A673 (cell line): ENCODE results near the gene SLC39A9. TPM values are rescaled to one million over a fixed set of nuclear protein-coding genes. Genes with fewer than 3 reads are reported as not detected.

ENCODE experiments used
- BruUV-seq: library from RNA; stranded (reverse); fragments of 400-500 nt; replicated peaks from 2 replicates; lab custom pipeline; 2021; lab: Mats Ljungman, UMichigan
- CTCF ChIA-PET: fragments of 300-600 bp; sonication (Branson Sonifier 250); formaldehyde crosslinking; loops from one replicate; lab custom pipeline; 2022; ENCODE audit warnings: antibody characterized with exemption; lab: Charles Lee
- POLR2A ChIA-PET: fragments of 300-600 bp; sonication (Branson Sonifier 250); formaldehyde crosslinking; loops from one replicate; lab custom pipeline; 2022; ENCODE audit warnings: antibody characterized with exemption; ENCODE audit not compliant: low non-redundant PET; lab: Charles Lee
- DNase-seq: peaks from one replicate; pipeline ENCODE4 v3.0.0-alpha.2; 2015; ENCODE audit warnings: low spot score
- H3K27ac ChIP-seq: fragments of 200-600 bp; sonication (generic); 2 replicates; pipeline ENCODE4 v1.5.1; 2016; ENCODE audit warnings: mixed run types, low read depth, mild to moderate bottlenecking, mixed read lengths, antibody characterized with exemption, low read length; ENCODE audit not compliant: poor library complexity, severe bottlenecking
- H3K27me3 ChIP-seq: fragments of 200-600 bp; sonication (generic); replicated peaks from 2 replicates; pipeline ENCODE4 v1.6.1; 2017; ENCODE audit warnings: mixed run types, low read depth, mild to moderate bottlenecking, mixed read lengths, antibody characterized with exemption, low read length; ENCODE audit not compliant: insufficient read depth, poor library complexity
- H3K36me3 ChIP-seq: fragments of 200-600 bp; sonication (generic); 2 replicates; pipeline ENCODE4 v1.6.1; 2016; ENCODE audit warnings: mixed run types, mild to moderate bottlenecking, mixed read lengths, antibody characterized with exemption, low read length; ENCODE audit not compliant: insufficient read depth, poor library complexity, severe bottlenecking
- H3K4me1 ChIP-seq: fragments of 200-600 bp; sonication (generic); 2 replicates; pipeline ENCODE4 v1.6.1; 2017; ENCODE audit warnings: mixed run types, mild to moderate bottlenecking, mixed read lengths, antibody characterized with exemption, low read length; ENCODE audit not compliant: insufficient read depth, poor library complexity, severe bottlenecking
- H3K4me3 ChIP-seq: fragments of 200-600 bp; sonication (generic); 2 replicates; pipeline ENCODE4 v1.5.1; 2016; ENCODE audit warnings: low read depth, mixed run types, mild to moderate bottlenecking, mixed read lengths, low read length; ENCODE audit not compliant: poor library complexity, severe bottlenecking
- H3K9me3 ChIP-seq: fragments of 200-600 bp; sonication (generic); 2 replicates; pipeline ENCODE4 v1.6.1; 2016; ENCODE audit warnings: mixed run types, low read depth, mild to moderate bottlenecking, mixed read lengths, antibody characterized with exemption, low read length; ENCODE audit not compliant: poor library complexity, severe bottlenecking
- CTCF ChIP-seq: fragments of 300-800, 200-600 bp; sonication (generic); conservative IDR thresholded peaks from 2 replicates; pipeline ENCODE4 v1.5.1; 2017; ENCODE audit warnings: low read depth, mild to moderate bottlenecking, antibody characterized with exemption, low read length, moderate library complexity, mixed read lengths
- EZH2 ChIP-seq: fragments of 200-600 bp; sonication (generic); IDR thresholded peaks from 2 replicates; pipeline ENCODE4 v1.6.1; 2017; ENCODE audit warnings: borderline replicate concordance, low read depth, mild to moderate bottlenecking, mixed read lengths, antibody characterized with exemption, low read length; ENCODE audit not compliant: poor library complexity, severe bottlenecking
- intact Hi-C: fragments of 100-400 bp; cut with micrococcal nuclease; formaldehyde crosslinking; loops from one replicate; pipeline ENCODE4 v1.10.0; 2022; ENCODE audit not compliant: unreplicated experiment
- total RNA-seq: library from RNA; stranded (reverse); gene quantifications from 2 replicates; pipeline ENCODE4 v1.2.3, GENCODE V29; 2021

Gene SLC39A9
- total RNA-seq, 1 experiment from 2014 or later: 59.2 TPM

- no peaks in the 10 kb centered on the region for H3K4me1 ChIP-seq
- POLR2A ChIA-PET: no interaction called here
- intact Hi-C loops: loop anchor here (5.0 kb wide), 1 partner anchor 333 kb away; no protein-coding TSS in a partner anchor
- no peaks in the 10 kb centered on the region for H3K9me3 ChIP-seq
- no peak overlapping the region for H3K4me3 ChIP-seq
- no peak for TF ChIP-seq CTCF
- no peak for TF ChIP-seq EZH2
- CTCF ChIA-PET: no interaction called here
- no TSS peak for BruUV-seq
- H3K27me3 ChIP-seq: no peaks in the 10 kb centered on the region
- H3K27ac ChIP-seq: no peak overlapping the region
- no peaks in the 10 kb centered on the region for H3K36me3 ChIP-seq
- DNase-seq: no peak
These were observed 66.3 kb downstream of the SLC39A9 start for GRCh38 chr14:69464829-69465228.

GRCh38 chr14:69468949-69469348 is 70.5 kb downstream of the SLC39A9 start:
- Histone ChIP-seq H3K4me1 (no peaks in the 10 kb centered on the region), H3K27ac (no peak overlapping the region), H3K36me3 (no peaks in the 10 kb centered on the region), H3K4me3 (no peak overlapping the region), H3K9me3 (no peaks in the 10 kb centered on the region), H3K27me3 (no peaks in the 10 kb centered on the region)
- ChIA-PET CTCF (no interaction called here), POLR2A (no interaction called here)
- no TSS peak for BruUV-seq
- DNase-seq: no peak
- intact Hi-C loops: no loop called here
- no peak for TF ChIP-seq EZH2
- TF ChIP-seq CTCF: no peak

- intact Hi-C loops: no loop called here
- no peaks in the 10 kb centered on the region for H3K9me3 ChIP-seq
- ChIA-PET POLR2A (no interaction called here), CTCF (no interaction called here)
- H3K27me3 ChIP-seq: no peaks in the 10 kb centered on the region
- BruUV-seq: no TSS peak
- H3K4me3 ChIP-seq: no peak overlapping the region
- TF ChIP-seq CTCF (no peak), EZH2 (no peak)
- H3K27ac ChIP-seq: no peak overlapping the region
- no peak for DNase-seq
- H3K4me1 ChIP-seq: no peaks in the 10 kb centered on the region
- no peaks in the 10 kb centered on the region for H3K36me3 ChIP-seq
These were observed 72.9 kb downstream of the SLC39A9 start for GRCh38 chr14:69471436-69471835.
